HepG2 (cell line): Measurements from ENCODE around the gene KAZN.

Experiments
- BHLHE40 ChIP-seq: IDR thresholded peaks from 2 replicates; pipeline ENCODE4 v1.6.1; 2011; ENCODE audit warnings: low read length, improper control_type of control experiment
- CREB1 ChIP-seq, 2 experiments: fragments of 450-650 bp in 1 of 2; IDR thresholded peaks; 2 replicates each; pipeline ENCODE4 v1.6.1; 2016 to 2017; ENCODE audit warnings: control low read depth in 1 of 2, mild to moderate bottlenecking in 1 of 2, missing compliant biosample characterization in 1 of 2, missing genetic modification characterization in 1 of 2
- LRRFIP1 ChIP-seq: sonication (generic); formaldehyde crosslinking; conservative IDR thresholded peaks from 2 replicates; pipeline ENCODE4 v1.4.0; 2020; ENCODE audit warnings: missing genetic modification reagents
- MEF2D ChIP-seq: sonication (generic); formaldehyde crosslinking; IDR thresholded peaks from 2 replicates; pipeline ENCODE4 v1.5.1; 2020; ENCODE audit warnings: mild to moderate bottlenecking, missing genetic modification reagents
- NFIC ChIP-seq: IDR thresholded peaks from 2 replicates; pipeline ENCODE4 v1.6.1; 2012; ENCODE audit warnings: mild to moderate bottlenecking, low read length, inconsistent platforms
- NFYB ChIP-seq: sonication (generic); formaldehyde crosslinking; IDR thresholded peaks from 2 replicates; pipeline ENCODE4 v1.4.0; 2020; ENCODE audit warnings: missing genetic modification reagents
- RNF219 ChIP-seq: sonication (generic); formaldehyde crosslinking; IDR thresholded peaks from 2 replicates; pipeline ENCODE4 v1.5.0; 2020; ENCODE audit warnings: mild to moderate bottlenecking, missing genetic modification reagents
- UBTF ChIP-seq: sonication (generic); formaldehyde crosslinking; IDR thresholded peaks from 2 replicates; pipeline ENCODE4 v1.4.0; 2020; ENCODE audit warnings: mild to moderate bottlenecking, missing genetic modification reagents
- ZNF512 ChIP-seq: sonication (generic); formaldehyde crosslinking; IDR thresholded peaks from 2 replicates; pipeline ENCODE4 v1.4.0; 2020; ENCODE audit warnings: mild to moderate bottlenecking, missing genetic modification reagents
- ZNF776 ChIP-seq: sonication (generic); formaldehyde crosslinking; IDR thresholded peaks from 2 replicates; pipeline ENCODE4 v1.4.0; 2020; ENCODE audit warnings: mild to moderate bottlenecking, missing genetic modification reagents
- TF ChIP-seq, protein P1 (sequence below): sonication (generic); formaldehyde crosslinking; conservative IDR thresholded peaks from 2 replicates; pipeline ENCODE4 v1.4.0; 2020; ENCODE audit warnings: missing genetic modification reagents
- TF ChIP-seq, protein P2 (sequence below): sonication (generic); formaldehyde crosslinking; IDR thresholded peaks from 2 replicates; pipeline ENCODE4 v1.5.0; 2020; ENCODE audit warnings: mild to moderate bottlenecking, missing genetic modification reagents, moderate library complexity

- TF ChIP-seq, protein P1, sequence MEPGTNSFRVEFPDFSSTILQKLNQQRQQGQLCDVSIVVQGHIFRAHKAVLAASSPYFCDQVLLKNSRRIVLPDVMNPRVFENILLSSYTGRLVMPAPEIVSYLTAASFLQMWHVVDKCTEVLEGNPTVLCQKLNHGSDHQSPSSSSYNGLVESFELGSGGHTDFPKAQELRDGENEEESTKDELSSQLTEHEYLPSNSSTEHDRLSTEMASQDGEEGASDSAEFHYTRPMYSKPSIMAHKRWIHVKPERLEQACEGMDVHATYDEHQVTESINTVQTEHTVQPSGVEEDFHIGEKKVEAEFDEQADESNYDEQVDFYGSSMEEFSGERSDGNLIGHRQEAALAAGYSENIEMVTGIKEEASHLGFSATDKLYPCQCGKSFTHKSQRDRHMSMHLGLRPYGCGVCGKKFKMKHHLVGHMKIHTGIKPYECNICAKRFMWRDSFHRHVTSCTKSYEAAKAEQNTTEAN: no peak
- TF ChIP-seq CREB1 (IDR thresholded peaks at IDR 0.05) (no peak), CREB1 (CRISPR knock-in tag; IDR thresholded peaks at IDR 0.05) (no peak), LRRFIP1 (no peak), RNF219 (CRISPR knock-in tag) (no peak), NFIC (no peak), ZNF512 (CRISPR knock-in tag) (no peak), MEF2D (CRISPR knock-in tag) (no peak), BHLHE40 (no peak), NFYB (no peak), UBTF (CRISPR knock-in tag) (no peak), ZNF776 (no peak)
- TF ChIP-seq, protein P2, sequence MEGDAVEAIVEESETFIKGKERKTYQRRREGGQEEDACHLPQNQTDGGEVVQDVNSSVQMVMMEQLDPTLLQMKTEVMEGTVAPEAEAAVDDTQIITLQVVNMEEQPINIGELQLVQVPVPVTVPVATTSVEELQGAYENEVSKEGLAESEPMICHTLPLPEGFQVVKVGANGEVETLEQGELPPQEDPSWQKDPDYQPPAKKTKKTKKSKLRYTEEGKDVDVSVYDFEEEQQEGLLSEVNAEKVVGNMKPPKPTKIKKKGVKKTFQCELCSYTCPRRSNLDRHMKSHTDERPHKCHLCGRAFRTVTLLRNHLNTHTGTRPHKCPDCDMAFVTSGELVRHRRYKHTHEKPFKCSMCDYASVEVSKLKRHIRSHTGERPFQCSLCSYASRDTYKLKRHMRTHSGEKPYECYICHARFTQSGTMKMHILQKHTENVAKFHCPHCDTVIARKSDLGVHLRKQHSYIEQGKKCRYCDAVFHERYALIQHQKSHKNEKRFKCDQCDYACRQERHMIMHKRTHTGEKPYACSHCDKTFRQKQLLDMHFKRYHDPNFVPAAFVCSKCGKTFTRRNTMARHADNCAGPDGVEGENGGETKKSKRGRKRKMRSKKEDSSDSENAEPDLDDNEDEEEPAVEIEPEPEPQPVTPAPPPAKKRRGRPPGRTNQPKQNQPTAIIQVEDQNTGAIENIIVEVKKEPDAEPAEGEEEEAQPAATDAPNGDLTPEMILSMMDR (CRISPR knock-in tag): no peak
Measured at GRCh38 chr1:14878124-14878523, 279.6 kb downstream of the KAZN start.
